T-cell (primary cell): ENCODE data around the gene DPP10. TPM values are rescaled to one million over a fixed set of nuclear protein-coding genes. Genes with fewer than 3 reads are reported as not detected.

ENCODE experiments used
- ATAC-seq, 4 experiments: fragments of 200-7000 bp in 3 of 4; fragments of 150-1000 bp in 1 of 4; cut with Tn5 transposase; replicated peaks in 1 of 4; 1 replicate in 3 of 4; 2 replicates in 1 of 4; pipeline ENCODE4 v1.10.0; 2021; ENCODE audit warnings: moderate library complexity in 3 of 4, mild to moderate bottlenecking in 2 of 4, moderate number of reproducible peaks in 1 of 4
- CTCF ChIA-PET, 2 donors: fragments of 300-600 bp; sonication (Branson Sonifier 250); formaldehyde crosslinking; loops; one replicate each; lab custom pipeline; 2022; ENCODE audit warnings: antibody characterized with exemption in 2 of 2; lab: Charles Lee
- POLR2A ChIA-PET, 2 donors: fragments of 300-600 bp; sonication (Branson Sonifier 250); formaldehyde crosslinking; loops; one replicate each; lab custom pipeline; 2022; ENCODE audit warnings: antibody characterized with exemption in 2 of 2; lab: Charles Lee
- DNase-seq, 35 experiments: peaks; one replicate each; pipeline versions ENCODE4 v3.0.0 to v3.0.0-alpha.2; 2013 to 2023
- H3K27ac ChIP-seq: one replicate; pipeline ENCODE4 v1.5.1; 2013; ENCODE audit warnings: low read length
- H3K27me3 ChIP-seq, 2 experiments: replicated peaks in 1 of 2; 1 replicate in 1 of 2; 2 replicates in 1 of 2; pipeline versions ENCODE4 v1.6.1 to v1.7.0; 2013; ENCODE audit warnings: low read length in 1 of 2, mixed read lengths in 1 of 2; ENCODE audit not compliant: control insufficient read depth in 2 of 2, insufficient read depth in 2 of 2; ENCODE audit errors: extremely low read depth in 1 of 2
- H3K36me3 ChIP-seq, 2 donors: 1 replicate in 1 of 2; 2 replicates in 1 of 2; pipeline versions ENCODE4 v1.6.1 to v1.7.0; 2013; ENCODE audit warnings: low read length in 1 of 2; ENCODE audit not compliant: control insufficient read depth in 2 of 2, insufficient read depth in 1 of 2; ENCODE audit errors: extremely low read depth in 1 of 2
- H3K4me1 ChIP-seq, 2 experiments: 1 replicate in 1 of 2; 2 replicates in 1 of 2; pipeline versions ENCODE4 v1.6.1 to v1.7.0; 2013; ENCODE audit warnings: low read length in 2 of 2, mixed read lengths in 1 of 2; ENCODE audit not compliant: insufficient read depth in 2 of 2, control insufficient read depth in 1 of 2; ENCODE audit errors: extremely low read depth in 1 of 2
- H3K4me3 ChIP-seq, 2 donors: 1 replicate in 1 of 2; 2 replicates in 1 of 2; pipeline versions ENCODE4 v1.5.1 to v1.7.0; 2013; ENCODE audit warnings: mild to moderate bottlenecking in 2 of 2, low read length in 1 of 2, moderate library complexity in 1 of 2; ENCODE audit not compliant: control insufficient read depth in 1 of 2; ENCODE audit errors: extremely low read depth in 1 of 2
- H3K9me3 ChIP-seq: 2 replicates; pipeline ENCODE4 v1.7.0; 2013
- H3K27ac Mint-ChIP-seq, 2 donors: one replicate each; pipeline ENCODE4 v1.8.0; 2020 to 2021; ENCODE audit warnings: mild to moderate bottlenecking in 2 of 2, mixed read lengths in 2 of 2
- H3K27me3 Mint-ChIP-seq, 2 donors: one replicate each; pipeline ENCODE4 v1.8.0; 2021 to 2022; ENCODE audit warnings: mixed read lengths in 2 of 2
- H3K36me3 Mint-ChIP-seq: one replicate; pipeline ENCODE4 v1.8.0; 2021; ENCODE audit warnings: mixed read lengths
- H3K4me1 Mint-ChIP-seq, 3 donors: one replicate each; pipeline ENCODE4 v1.8.0; 2020 to 2022; ENCODE audit warnings: mixed read lengths in 3 of 3, mild to moderate bottlenecking in 1 of 3
- H3K4me3 Mint-ChIP-seq, 3 donors: one replicate each; pipeline ENCODE4 v1.8.0; 2020 to 2022; ENCODE audit warnings: mild to moderate bottlenecking in 3 of 3, mixed read lengths in 3 of 3, moderate library complexity in 3 of 3
- H3K9me3 Mint-ChIP-seq, 3 donors: one replicate each; pipeline ENCODE4 v1.8.0; 2020 to 2022; ENCODE audit warnings: mixed read lengths in 3 of 3
- WGBS: methylation state at CpG from one replicate; pipeline ENCODE4 v1.1.5; 2013; ENCODE audit warnings: missing lambda C conversion rate; ENCODE audit not compliant: insufficient coverage; 5-methylcytosine and 5-hydroxymethylcytosine counted together
- total RNA-seq, 35 experiments: library from RNA in 6 of 35; stranded (reverse) in 6 of 35; fragments of 120-200 nt in 1 of 35; gene quantifications; one replicate each; pipeline versions ENCODE4 v1.2.1 to v1.2.4 and lab custom pipeline; 2013 to 2026

The DPP10 gene
- total RNA-seq, 5 donors from 2014 or later (not counting 1 experiment from before 2014, with no cell fraction given): not detected

GRCh38 chr2:114784890-114785583 lies 342.6 kb downstream of the DPP10 start:
- Mint-ChIP-seq H3K27ac (no peak overlapping the region), H3K4me3 (no peak overlapping the region), H3K36me3 (no peaks in the 10 kb centered on the region), H3K27me3 (no peaks in the 10 kb centered on the region), H3K9me3 (no peaks in the 10 kb centered on the region), H3K4me1 (no peaks in the 10 kb centered on the region)
- Histone ChIP-seq H3K9me3 (no peaks in the 10 kb centered on the region), H3K4me3 (no peak overlapping the region), H3K36me3 (no peaks in the 10 kb centered on the region), H3K4me1 (no peaks in the 10 kb centered on the region), H3K27me3 (no peaks in the 10 kb centered on the region), H3K27ac (no peak overlapping the region)
- no CpG with 5 or more reads among the region's 6 CpGs for WGBS
- CTCF ChIA-PET: no interaction called here
- POLR2A ChIA-PET: no interaction called here
- ATAC-seq (no peak), DNase-seq (no peak)

- H3K27me3 ChIP-seq: no peaks in the 10 kb centered on the region
- no peak for ATAC-seq
These were observed 344.5 kb downstream of the DPP10 start for GRCh38 chr2:114786901-114787300.

GRCh38 chr2:114787486-114787885 lies 345.0 kb downstream of the DPP10 start:
- ATAC-seq (no peak), DNase-seq (no peak)
- Histone ChIP-seq H3K9me3 (no peaks in the 10 kb centered on the region), H3K4me1 (no peaks in the 10 kb centered on the region), H3K36me3 (no peaks in the 10 kb centered on the region), H3K4me3 (no peak overlapping the region), H3K27me3 (no peaks in the 10 kb centered on the region), H3K27ac (no peak overlapping the region)
- no CpG with 5 or more reads among the region's 3 CpGs for WGBS
- no peak overlapping the region for H3K4me3 Mint-ChIP-seq
- H3K9me3 Mint-ChIP-seq: no peaks in the 10 kb centered on the region
- H3K27ac Mint-ChIP-seq: no peak overlapping the region
- ChIA-PET CTCF (no interaction called here), POLR2A (no interaction called here)
- H3K27me3 Mint-ChIP-seq: no peaks in the 10 kb centered on the region
- H3K36me3 Mint-ChIP-seq: no peaks in the 10 kb centered on the region
- H3K4me1 Mint-ChIP-seq: no peaks in the 10 kb centered on the region

More at GRCh38 chr2:114786901-114787300, 344.5 kb downstream of the DPP10 start:
- H3K36me3 Mint-ChIP-seq: no peaks in the 10 kb centered on the region
- H3K27me3 Mint-ChIP-seq: no peaks in the 10 kb centered on the region
- H3K27ac Mint-ChIP-seq: no peak overlapping the region
- H3K9me3 ChIP-seq: no peaks in the 10 kb centered on the region
- H3K4me1 Mint-ChIP-seq: no peaks in the 10 kb centered on the region
- ChIA-PET CTCF (no interaction called here), POLR2A (no interaction called here)
- H3K4me3 ChIP-seq: no peak overlapping the region
- no peaks in the 10 kb centered on the region for H3K4me1 ChIP-seq
- WGBS: 85% methylated on average over 3 of the region's 5 CpGs
- no peak for DNase-seq
- H3K36me3 ChIP-seq: no peaks in the 10 kb centered on the region
- no peak overlapping the region for H3K4me3 Mint-ChIP-seq
- no peaks in the 10 kb centered on the region for H3K9me3 Mint-ChIP-seq
- H3K27ac ChIP-seq: no peak overlapping the region

- no peaks in the 10 kb centered on the region for H3K4me1 ChIP-seq
- Mint-ChIP-seq H3K36me3 (no peaks in the 10 kb centered on the region), H3K4me3 (no peak overlapping the region), H3K27me3 (peaks cover 0 to 3% of the 10 kb centered on the region in 2 donors), H3K27ac (no peak overlapping the region), H3K4me1 (no peaks in the 10 kb centered on the region), H3K9me3 (peaks cover 0 to 4% (median 0%) of the 10 kb centered on the region in 3 donors)
- H3K9me3 ChIP-seq: no peaks in the 10 kb centered on the region
- DNase-seq (no peak), ATAC-seq (no peak)
- H3K36me3 ChIP-seq: no peaks in the 10 kb centered on the region
- ChIA-PET POLR2A (no interaction called here), CTCF (no interaction called here)
- H3K4me3 ChIP-seq: no peak overlapping the region
- H3K27ac ChIP-seq: no peak overlapping the region
- no CpG with 5 or more reads among the region's 1 CpG for WGBS
- no peaks in the 10 kb centered on the region for H3K27me3 ChIP-seq
These were observed 347.5 kb downstream of the DPP10 start for GRCh38 chr2:114789989-114790388.

- CTCF ChIA-PET: no interaction called here
- Mint-ChIP-seq H3K9me3 (peaks cover 0 to 20% (median 4%) of the 10 kb centered on the region in 3 donors), H3K27me3 (peaks cover 0 to 3% of the 10 kb centered on the region in 2 donors), H3K36me3 (no peaks in the 10 kb centered on the region), H3K4me3 (no peak overlapping the region), H3K4me1 (no peaks in the 10 kb centered on the region), H3K27ac (no peak overlapping the region)
- no peaks in the 10 kb centered on the region for H3K4me1 ChIP-seq
- H3K27me3 ChIP-seq: no peaks in the 10 kb centered on the region
- no peak for DNase-seq
- POLR2A ChIA-PET: no interaction called here
- H3K4me3 ChIP-seq: no peak overlapping the region
- no peak overlapping the region for H3K27ac ChIP-seq
- H3K9me3 ChIP-seq: no peaks in the 10 kb centered on the region
- H3K36me3 ChIP-seq: no peaks in the 10 kb centered on the region
- ATAC-seq: no peak
- WGBS: no CpG with 5 or more reads among the region's 4 CpGs
These were observed 355.1 kb downstream of the DPP10 start for GRCh38 chr2:114797540-114797939.

GRCh38 chr2:114797942-114798341 lies 355.5 kb downstream of the DPP10 start:
- H3K9me3 ChIP-seq: no peaks in the 10 kb centered on the region
- DNase-seq (no peak), ATAC-seq (no peak)
- peaks cover 0 to 20% (median 4%) of the 10 kb centered on the region in 3 donors for H3K9me3 Mint-ChIP-seq
- no peak overlapping the region for H3K27ac Mint-ChIP-seq
- no peaks in the 10 kb centered on the region for H3K36me3 ChIP-seq
- H3K27me3 Mint-ChIP-seq: peaks cover 0 to 3% of the 10 kb centered on the region in 2 donors
- H3K4me1 Mint-ChIP-seq: no peaks in the 10 kb centered on the region
- H3K4me1 ChIP-seq: no peaks in the 10 kb centered on the region
- H3K27ac ChIP-seq: no peak overlapping the region
- ChIA-PET POLR2A (no interaction called here), CTCF (no interaction called here)
- no peak overlapping the region for H3K4me3 Mint-ChIP-seq
- no peak overlapping the region for H3K4me3 ChIP-seq
- no peaks in the 10 kb centered on the region for H3K27me3 ChIP-seq
- H3K36me3 Mint-ChIP-seq: no peaks in the 10 kb centered on the region
- WGBS: no CpG with 5 or more reads among the region's 2 CpGs
